Neural cell (in vitro differentiated cells): Measurements from ENCODE around the gene PTK7.

Source experiments
- EP300 ChIP-seq: fragments of 450-650 bp; conservative IDR thresholded peaks from 2 replicates; pipeline ENCODE4 v1.6.1; 2014; ENCODE audit warnings: antibody characterized with exemption, mild to moderate bottlenecking, moderate library complexity; ENCODE audit not compliant: poor library complexity, severe bottlenecking
- MXI1 ChIP-seq: fragments of 450-650 bp; conservative IDR thresholded peaks from 2 replicates; pipeline ENCODE4 v1.6.1; 2014; ENCODE audit warnings: antibody characterized with exemption, mild to moderate bottlenecking; ENCODE audit not compliant: poor library complexity, severe bottlenecking
- POLR2AphosphoS5 ChIP-seq: IDR thresholded peaks from 2 replicates; pipeline ENCODE4 v1.6.1; 2012
- TAF1 ChIP-seq: IDR thresholded peaks from 2 replicates; pipeline ENCODE4 v1.6.1; 2012; ENCODE audit warnings: low read depth
- TF ChIP-seq, protein P1 (sequence below): fragments of 450-650 bp; IDR thresholded peaks from 2 replicates; pipeline ENCODE4 v1.5.1; 2014; ENCODE audit warnings: antibody characterized with exemption, mild to moderate bottlenecking, moderate library complexity; ENCODE audit not compliant: poor library complexity, severe bottlenecking

DNA sequence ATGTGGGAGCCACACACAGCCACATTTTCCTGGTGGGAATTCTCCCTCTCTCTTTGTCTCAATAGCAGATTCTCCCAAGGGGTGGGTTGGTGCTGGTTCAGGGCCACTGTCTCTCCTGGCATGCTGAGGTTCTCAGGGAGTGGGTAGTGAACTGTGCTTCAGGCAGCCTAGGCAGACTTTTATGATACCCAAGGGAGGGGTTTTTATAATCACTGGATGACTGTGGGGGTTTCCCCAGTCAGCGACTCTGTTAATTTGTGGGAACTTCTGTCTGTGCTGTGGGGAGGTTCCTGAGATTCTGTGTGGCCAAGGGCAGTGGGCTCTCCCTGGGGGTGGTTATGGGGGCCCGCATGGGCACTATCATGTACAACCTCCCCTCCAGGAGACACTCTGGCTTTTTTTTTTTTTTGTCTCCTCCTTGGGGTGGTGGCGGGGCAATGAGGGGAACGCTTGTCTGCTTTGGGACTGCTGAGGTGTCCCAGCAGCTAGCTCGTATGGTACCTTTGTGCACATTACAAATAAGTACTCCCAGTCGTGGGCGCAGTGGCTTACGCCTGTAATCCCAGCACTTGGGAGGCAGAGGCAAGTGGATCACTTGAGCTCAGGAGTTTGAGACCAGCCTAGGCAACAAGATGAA lies 10.0 kb downstream of the PTK7 start:
- TF ChIP-seq, protein P1, sequence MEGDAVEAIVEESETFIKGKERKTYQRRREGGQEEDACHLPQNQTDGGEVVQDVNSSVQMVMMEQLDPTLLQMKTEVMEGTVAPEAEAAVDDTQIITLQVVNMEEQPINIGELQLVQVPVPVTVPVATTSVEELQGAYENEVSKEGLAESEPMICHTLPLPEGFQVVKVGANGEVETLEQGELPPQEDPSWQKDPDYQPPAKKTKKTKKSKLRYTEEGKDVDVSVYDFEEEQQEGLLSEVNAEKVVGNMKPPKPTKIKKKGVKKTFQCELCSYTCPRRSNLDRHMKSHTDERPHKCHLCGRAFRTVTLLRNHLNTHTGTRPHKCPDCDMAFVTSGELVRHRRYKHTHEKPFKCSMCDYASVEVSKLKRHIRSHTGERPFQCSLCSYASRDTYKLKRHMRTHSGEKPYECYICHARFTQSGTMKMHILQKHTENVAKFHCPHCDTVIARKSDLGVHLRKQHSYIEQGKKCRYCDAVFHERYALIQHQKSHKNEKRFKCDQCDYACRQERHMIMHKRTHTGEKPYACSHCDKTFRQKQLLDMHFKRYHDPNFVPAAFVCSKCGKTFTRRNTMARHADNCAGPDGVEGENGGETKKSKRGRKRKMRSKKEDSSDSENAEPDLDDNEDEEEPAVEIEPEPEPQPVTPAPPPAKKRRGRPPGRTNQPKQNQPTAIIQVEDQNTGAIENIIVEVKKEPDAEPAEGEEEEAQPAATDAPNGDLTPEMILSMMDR: no peak
- TF ChIP-seq TAF1: no peak
- no peak for TF ChIP-seq EP300
- no peak for TF ChIP-seq MXI1
- no peak for TF ChIP-seq POLR2AphosphoS5
